GM19324 (cell line): Measurements from ENCODE around the gene RPS6KL1.

Source experiments
- ATAC-seq: cut with Tn5 transposase; IDR thresholded peaks from one replicate; pipeline ENCODE4 v1.9.1; 2021; ENCODE audit warnings: mild to moderate bottlenecking, moderate library complexity; ENCODE audit not compliant: unreplicated experiment, low FRiP score

RPS6KL1 gene

GRCh38 chr14:74913986-74914573 lies 9.0 kb downstream of the RPS6KL1 start:
- ATAC-seq, result no peak

DNA sequence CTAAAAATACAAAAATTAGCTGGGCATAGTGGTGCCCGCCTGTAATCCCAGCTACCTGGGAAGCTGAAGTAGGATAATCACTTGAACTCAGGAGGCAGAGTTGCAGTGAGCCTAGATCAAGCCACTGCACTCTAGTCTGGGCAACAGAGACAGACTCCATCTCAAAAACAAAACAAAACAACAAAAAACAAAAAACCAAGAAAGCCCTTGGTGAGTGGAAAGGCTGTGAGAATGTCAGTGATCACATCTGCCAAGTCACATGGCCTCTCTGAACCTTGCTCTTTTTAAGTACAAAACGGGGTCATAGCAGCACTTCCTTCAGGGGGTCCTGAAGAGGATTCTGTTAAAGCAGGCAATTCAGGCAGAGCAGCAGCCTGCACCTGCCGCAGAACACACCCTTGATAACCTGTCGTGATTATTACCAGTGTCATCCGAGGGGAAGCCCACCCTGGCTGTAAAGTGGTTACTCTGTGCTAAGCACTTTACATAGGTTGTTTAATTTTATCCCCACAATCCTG lies 9.6 kb downstream of the RPS6KL1 start:
- ATAC-seq, result no peak

GRCh38 chr14:74912801-74913200 lies 10.3 kb downstream of the RPS6KL1 start:
- ATAC-seq, result no peak

GRCh38 chr14:74912111-74912510 lies 10.9 kb downstream of the RPS6KL1 start:
- ATAC-seq, result no peak

- no peak for ATAC-seq
Observed at GRCh38 chr14:74911704-74912103, 11.4 kb downstream of the RPS6KL1 start.

DNA sequence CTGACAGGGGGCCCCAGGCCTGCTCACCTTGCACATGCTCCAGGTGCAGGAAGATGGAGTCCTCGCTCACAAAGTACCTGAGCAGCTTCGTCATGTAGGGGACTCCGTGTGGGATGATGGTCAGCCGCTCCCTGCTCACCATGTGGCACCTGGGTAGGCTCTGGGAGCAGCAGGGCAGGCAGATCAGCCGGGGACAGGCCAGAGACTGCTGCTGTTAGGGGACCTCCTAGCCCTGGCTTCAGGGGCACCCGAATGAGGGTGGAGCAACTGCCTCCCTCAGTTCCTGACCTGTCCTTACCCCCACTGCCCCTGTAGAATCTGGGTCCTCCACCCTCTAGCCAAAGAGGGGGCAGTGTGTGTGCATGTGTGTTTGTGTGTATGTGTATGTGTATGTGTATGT lies 11.8 kb downstream of the RPS6KL1 start:
- ATAC-seq, result no peak

DNA sequence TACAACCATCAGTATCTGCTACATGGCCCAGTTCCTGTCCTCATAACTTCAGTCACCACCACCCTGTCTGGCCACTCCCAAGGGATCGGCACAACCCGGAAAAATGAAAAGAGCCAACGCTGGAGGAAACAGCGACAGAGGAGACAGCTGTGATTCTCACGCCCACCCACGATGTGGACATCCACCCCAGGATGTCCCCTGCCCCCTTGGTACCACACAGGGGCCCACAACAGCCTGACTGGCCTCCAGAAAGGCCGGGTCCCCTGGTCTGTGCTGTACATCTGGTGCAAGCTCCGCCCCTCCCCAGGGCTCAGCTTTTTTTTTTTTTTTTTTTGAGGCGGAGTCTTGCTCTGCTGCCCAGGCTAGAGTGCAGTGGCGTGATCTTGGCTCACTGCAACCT lies 12.5 kb downstream of the RPS6KL1 start:
- ATAC-seq, result no peak

GRCh38 chr14:74909911-74910310 lies 13.1 kb downstream of the RPS6KL1 start:
- ATAC-seq, result no peak

GRCh38 chr14:74909501-74909900 lies 13.6 kb downstream of the RPS6KL1 start:
- ATAC-seq, result no peak

DNA sequence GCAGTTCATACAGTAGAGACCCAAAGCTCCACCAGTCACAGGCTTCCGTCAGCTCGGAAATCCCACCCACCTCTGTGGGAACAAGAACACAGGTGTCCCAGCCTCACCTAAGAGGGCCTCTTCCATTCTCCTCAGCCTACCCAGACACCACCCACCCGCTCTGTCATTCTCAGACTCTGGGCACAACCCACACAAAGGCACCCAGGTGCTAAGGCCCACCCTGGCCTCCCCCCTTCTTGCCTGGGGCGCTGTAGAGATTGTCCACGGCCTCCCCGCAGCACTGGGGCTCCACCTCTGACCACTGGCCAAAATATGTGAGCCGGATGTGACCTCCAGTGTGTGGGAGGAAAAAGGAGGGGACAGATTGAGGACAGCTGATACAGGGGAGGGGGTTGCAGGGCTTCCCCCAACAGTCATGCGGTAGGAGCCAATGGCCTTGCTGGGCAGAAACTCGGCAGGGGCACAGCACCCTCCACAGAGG lies 14.2 kb downstream of the RPS6KL1 start:
- ATAC-seq, result no peak

DNA sequence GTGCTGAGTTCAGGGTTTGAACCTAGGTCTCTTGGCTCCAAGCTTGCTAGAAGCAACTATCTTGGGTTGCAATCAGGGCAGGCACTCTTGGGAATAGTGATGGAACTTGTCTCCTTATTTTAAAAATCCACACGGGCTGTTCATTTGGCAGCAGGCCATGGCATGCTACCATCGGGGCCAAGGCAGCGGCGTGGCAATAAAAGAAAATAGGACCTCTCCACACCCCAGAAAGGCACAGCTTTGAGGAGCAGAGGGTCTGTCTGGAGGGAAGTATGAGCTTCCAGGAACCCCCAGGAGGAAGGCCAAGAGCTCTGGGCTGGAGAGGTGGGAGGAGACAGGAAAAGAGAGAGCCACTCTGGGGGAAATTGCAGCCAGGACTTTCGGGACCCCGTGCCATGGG lies 15.3 kb downstream of the RPS6KL1 start:
- ATAC-seq, result no peak

- no peak for ATAC-seq
Observed at GRCh38 chr14:74906925-74907521, 16.0 kb downstream of the RPS6KL1 start.

GRCh38 chr14:74905595-74906142 lies 17.4 kb downstream of the RPS6KL1 start:
- no peak for ATAC-seq

DNA sequence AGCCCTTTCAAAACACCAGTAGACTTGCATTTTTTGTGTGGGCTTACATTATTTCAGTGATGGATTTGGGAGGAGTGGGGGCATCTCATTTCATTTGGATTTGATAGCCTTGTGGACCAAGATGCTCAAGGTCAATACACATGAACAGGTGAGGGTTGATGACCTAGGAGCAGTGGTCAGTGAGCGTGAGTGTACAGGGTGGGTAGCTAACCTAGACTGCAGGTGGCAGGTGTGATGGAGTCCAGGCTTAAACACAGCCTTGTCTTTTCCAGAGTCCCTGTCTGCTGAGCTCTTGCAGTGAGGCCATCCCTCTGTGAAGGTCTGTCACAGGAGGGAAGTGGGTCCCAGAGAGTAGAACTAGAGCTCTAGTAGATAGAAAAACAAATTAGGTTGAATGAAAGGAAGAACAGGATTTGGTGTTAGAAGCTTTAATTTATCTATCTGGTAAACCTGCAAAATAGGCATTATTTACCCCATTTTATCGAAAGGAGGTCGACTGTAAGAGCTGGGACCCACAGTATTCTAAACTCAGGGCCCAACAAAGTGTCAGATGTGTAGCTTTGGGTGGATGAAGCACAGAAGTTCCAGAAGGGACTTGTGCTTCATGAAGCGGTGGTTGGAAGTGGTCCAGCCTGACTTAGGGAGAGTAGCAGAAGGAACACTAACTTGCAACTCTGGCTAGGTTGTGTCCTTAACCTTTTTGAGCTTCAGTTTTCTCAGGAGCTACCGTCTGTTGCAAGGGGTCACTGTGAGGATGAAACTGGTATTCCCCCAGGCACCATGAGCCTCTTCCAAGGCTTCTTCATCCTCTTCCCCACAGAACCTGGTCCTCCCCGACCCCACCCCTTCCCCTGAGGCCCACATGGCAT lies 18.2 kb downstream of the RPS6KL1 start:
- ATAC-seq, result no peak

DNA sequence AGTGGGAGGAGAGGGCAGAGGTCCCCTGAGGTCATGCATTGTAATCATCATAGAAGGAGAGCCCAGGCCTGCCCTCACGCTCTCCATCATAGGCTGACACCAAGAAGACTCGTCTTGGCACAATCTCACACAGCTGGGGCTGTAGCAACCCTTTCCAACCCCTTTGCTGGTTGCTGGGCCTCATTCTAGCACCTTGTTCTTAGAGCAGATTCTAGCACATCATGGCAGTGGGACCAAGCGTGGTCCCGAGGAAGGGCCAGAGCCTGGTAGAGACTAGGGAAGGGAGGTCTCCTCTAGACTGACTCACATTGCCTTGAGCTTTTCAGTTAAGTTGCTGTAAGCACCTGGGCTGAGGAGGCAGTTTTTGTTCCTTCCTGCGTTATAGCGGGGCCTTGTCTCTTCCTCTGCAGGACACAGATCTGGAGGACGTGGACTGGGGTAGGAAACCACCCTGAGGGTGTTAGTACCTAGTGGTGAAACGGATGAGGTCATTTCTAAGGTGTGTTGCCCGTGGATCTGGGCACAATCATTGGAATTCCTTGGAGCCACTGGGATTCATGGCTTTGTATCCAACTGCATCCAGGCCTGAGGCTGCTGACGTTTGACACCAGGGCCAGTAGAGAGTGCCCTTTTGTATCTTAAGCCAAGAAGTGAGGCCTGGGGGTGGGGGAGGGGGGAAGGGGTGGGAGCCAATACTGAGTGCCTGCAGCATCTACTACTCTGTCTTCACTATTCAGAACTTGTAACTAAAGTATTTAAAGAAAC lies 19.9 kb downstream of the RPS6KL1 start:
- no peak for ATAC-seq

DNA sequence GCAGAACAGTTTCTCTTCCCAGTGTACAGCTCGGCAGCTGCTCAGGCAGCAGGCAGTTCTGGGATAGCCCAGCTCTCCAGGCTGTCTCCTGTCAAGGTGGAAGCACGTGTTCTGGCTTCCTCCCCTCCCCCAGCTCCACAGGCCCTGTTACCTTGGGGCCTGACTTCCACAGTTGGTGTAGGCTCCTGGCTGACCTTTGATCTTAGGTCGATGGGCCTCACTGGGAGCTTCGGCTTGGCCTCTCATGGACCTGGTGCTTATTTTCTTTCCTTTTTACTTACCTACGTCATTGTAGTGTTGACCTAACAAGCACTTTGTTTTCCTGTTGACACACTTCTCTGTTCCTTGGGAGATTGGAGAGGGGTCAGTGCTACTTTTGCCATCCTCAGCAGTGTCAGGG lies 24.4 kb downstream of the RPS6KL1 start:
- ATAC-seq, result no peak

DNA sequence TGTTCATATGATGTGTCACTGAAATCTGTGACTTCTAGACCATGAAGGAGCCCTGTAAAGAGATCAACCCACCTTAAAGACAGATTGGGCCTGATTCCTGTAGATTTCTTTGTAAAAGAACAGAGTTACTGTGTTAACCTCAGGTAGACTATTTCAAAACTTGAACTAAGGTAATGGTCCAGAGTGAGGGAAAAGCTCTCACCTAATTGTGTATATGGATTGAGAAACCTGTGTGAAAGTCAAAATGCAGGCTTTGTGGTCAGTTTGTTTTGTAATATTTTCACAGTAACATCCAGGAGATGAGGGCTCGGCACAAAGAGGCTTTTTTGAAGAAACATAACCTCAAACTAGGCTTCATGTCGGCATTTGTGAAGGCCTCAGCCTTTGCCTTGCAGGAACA lies 25.0 kb downstream of the RPS6KL1 start:
- ATAC-seq, result no peak

- no peak for ATAC-seq
Observed at GRCh38 chr14:74897642-74898041, 25.4 kb downstream of the RPS6KL1 start.

GRCh38 chr14:74896400-74896799 lies 26.7 kb downstream of the RPS6KL1 start:
- ATAC-seq, result no peak

- ATAC-seq, result peak; percentile 56
Observed at GRCh38 chr14:74893614-74894091, 29.4 kb downstream of the RPS6KL1 start.
